Measurements from ENCODE around the gene PIAS4.
"Not testable (repeated sequence)": the region's sequence is repeated elsewhere in the genome, so short reads cannot be mapped to it uniquely, and the experiment has no call there.

Gene PIAS4

DNA sequence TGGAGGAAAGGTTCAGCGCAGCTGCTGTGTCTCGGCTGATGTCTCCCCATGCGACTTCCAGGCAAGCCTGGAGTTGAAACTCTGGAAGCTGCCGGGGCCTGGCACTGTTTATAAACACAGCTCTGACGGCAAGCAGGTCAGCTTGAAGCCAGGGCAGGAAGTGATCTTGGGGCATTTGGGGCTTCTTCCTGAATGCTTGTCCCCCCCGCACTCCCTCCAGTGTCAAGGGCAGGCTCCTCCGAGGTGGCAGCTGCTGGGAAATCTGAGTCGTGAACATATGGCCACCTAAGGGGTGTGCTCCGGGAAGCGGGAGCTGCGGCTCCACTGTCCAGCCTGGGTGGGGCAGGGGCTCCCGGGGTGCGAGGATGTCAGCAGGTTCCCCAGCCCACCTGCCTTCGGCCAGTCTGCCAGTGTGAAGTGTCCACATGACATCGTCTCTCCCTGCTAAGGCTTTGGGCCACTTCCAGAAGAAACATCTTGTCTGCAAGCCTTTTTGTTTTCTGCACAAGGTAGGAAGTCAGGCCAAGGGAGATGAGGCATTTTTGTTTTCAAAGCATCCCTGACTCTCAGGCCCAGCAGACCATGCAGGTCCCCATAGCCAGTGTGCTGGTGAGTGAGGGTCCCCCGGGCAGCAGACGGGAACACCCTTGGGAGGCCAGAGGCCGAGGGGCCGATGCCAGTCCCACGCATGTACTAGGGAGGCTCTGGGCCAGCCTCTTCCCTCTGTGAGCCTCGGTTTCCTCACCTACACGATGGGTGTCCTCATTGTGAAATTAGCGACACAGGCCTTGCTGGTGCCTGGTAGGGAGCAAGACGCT lies 2.7 kb downstream of the PIAS4 start:
- TF ChIP-seq, protein P1, sequence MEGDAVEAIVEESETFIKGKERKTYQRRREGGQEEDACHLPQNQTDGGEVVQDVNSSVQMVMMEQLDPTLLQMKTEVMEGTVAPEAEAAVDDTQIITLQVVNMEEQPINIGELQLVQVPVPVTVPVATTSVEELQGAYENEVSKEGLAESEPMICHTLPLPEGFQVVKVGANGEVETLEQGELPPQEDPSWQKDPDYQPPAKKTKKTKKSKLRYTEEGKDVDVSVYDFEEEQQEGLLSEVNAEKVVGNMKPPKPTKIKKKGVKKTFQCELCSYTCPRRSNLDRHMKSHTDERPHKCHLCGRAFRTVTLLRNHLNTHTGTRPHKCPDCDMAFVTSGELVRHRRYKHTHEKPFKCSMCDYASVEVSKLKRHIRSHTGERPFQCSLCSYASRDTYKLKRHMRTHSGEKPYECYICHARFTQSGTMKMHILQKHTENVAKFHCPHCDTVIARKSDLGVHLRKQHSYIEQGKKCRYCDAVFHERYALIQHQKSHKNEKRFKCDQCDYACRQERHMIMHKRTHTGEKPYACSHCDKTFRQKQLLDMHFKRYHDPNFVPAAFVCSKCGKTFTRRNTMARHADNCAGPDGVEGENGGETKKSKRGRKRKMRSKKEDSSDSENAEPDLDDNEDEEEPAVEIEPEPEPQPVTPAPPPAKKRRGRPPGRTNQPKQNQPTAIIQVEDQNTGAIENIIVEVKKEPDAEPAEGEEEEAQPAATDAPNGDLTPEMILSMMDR (IDR thresholded peaks at IDR 0.05; ENCODE audit: low read length, missing control alignments), result no peak
- no peak for DNase-seq (ENCODE audit: low read depth)
- no peak overlapping the region for H3K4me3 ChIP-seq (replicated peaks; ENCODE audit: low read depth, low read length)

DNA sequence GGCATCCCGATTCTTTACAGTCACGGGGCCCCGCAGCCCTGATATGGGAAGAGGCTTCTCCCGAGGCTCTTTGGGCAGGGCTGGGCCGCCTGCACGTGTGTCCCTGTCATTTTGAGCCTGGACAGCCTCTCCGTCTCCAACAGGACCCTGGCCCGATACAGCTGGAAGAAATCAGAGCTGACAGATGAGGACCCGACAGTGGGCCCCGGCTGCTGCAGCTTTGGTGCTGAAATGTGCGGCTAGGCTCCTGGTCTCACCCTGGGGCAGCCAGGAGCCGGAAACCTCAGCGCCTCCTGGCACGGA lies 3.2 kb downstream of the PIAS4 start:
- no peak overlapping the region for H3K4me3 ChIP-seq (replicated peaks; ENCODE audit: low read depth, low read length)
- TF ChIP-seq, protein P1 (IDR thresholded peaks at IDR 0.05; ENCODE audit: low read length, missing control alignments), result no peak
- DNase-seq (ENCODE audit: low read depth), result no peak

DNA sequence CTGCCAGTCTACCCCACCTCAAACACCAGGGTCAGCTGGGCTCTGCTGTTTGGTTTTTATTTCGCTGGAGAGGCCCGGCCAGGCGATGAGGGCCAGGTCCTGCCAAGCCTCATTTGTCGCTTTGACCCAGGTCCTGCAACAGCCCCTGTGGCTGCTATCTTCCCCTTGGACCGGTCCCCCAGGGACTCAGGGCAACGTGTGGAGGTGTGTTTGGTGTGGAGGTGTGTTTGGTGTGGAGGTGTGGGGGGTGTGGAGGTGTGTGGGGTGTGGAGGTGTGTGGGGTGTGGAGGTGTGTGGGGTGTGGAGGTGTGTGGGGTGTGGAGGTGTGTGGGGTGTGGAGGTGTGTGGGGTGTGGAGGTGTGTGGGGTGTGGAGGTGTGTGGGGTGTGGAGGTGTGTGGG lies 3.9 kb downstream of the PIAS4 start:
- DNase-seq (ENCODE audit: low read depth); H3K4me3 ChIP-seq (replicated peaks; ENCODE audit: low read depth, low read length): not testable (repeated sequence)

- H3K4me3 ChIP-seq (replicated peaks; ENCODE audit: low read depth, low read length), result no peak overlapping the region
- no peak for DNase-seq (ENCODE audit: low read depth)
- TF ChIP-seq, protein P1 (IDR thresholded peaks at IDR 0.05; ENCODE audit: low read length, missing control alignments), result no peak
Observed at GRCh38 chr19:4012092-4012974, 4.8 kb downstream of the PIAS4 start.

GRCh38 chr19:4012975-4013634 lies 5.6 kb downstream of the PIAS4 start:
- no peak for DNase-seq (ENCODE audit: low read depth)
- TF ChIP-seq, protein P1 (IDR thresholded peaks at IDR 0.05; ENCODE audit: low read length, missing control alignments), result no peak
- no peak overlapping the region for H3K4me3 ChIP-seq (replicated peaks; ENCODE audit: low read depth, low read length)

DNA sequence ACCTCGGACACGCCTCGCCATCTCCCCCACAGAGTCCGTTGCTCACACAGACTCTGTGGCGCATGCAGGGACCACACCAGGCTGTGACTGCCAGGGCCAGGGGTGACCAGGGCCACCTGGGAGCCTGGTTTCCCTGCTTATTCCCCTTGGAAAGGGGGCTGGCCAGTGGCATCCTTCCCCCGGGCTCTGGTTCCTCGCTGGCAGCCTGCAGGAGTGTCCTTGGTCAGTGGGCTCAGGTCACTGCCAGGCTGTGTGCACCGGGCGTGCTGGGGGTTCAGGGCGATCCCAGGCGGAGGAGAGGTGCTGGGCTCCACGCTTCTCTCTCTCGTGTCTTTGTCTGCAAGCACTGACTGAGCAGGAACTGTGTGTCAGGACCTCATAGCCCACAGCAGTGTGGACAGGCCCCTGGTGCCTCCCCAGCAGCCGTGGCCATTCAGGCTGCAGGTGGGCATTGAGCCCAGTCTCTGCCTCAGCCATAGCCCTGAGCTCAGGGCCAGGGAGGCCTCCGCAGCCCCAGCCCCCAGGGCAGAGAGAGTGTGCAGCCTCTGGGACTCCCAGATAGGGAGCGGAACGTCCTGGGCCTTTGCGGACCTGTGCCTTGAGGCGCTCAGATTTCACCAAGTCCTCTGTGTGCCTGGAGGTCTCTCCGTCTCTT lies 6.5 kb downstream of the PIAS4 start:
- no peak overlapping the region for H3K4me3 ChIP-seq (replicated peaks; ENCODE audit: low read depth, low read length)
- no peak for DNase-seq (ENCODE audit: low read depth)
- TF ChIP-seq, protein P1 (IDR thresholded peaks at IDR 0.05; ENCODE audit: low read length, missing control alignments), result no peak

Data from fibroblast of pulmonary artery (primary cell).